ENCODE results near the gene AUH. TPM values are rescaled to one million over a fixed set of nuclear protein-coding genes. Genes with fewer than 3 reads are reported as not detected.

The AUH gene
- total RNA-seq, 1 donor from 2014 or later = 9.8 TPM

DNA sequence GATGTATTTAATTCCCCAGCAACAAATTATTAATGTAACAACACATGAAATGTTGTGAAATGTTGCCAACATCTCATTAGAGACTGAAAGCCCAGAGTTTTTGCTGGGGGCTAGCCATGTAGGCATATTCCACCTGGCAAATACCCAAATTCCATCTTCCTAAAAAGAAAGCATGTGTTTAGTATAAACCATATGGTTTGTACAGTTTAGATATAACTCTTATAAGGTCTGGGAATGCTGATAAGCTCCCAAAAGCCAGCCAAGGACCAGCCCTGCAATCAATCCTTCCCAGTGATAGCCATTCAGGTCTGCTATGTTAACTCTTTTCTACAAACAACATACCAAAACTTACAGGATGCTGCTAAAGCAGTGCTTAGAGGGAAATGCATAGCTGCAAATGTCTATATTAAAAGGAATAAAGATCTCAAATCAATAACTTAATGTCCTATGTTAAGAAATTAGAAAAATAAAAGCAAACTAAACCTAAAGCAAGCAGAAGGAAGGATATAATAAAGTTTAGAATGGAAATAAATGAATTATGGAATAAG lies 158.9 kb downstream of the AUH start:
- Histone ChIP-seq H3K27ac (ENCODE audit: low read depth, low read length) (no peak overlapping the region), H3K27me3 (ENCODE audit: insufficient read depth, low read length) (no peaks in the 10 kb centered on the region), H3K9ac (ENCODE audit: low read length) (no peak overlapping the region), H3K36me3 (ENCODE audit: insufficient read depth, low read length) (no peaks in the 10 kb centered on the region), H4K20me1 (ENCODE audit: insufficient read depth, low read length) (no peaks in the 10 kb centered on the region), H3K9me3 (ENCODE audit: insufficient read depth, low read depth, low read length) (no peaks in the 10 kb centered on the region), H3K4me2 (ENCODE audit: low read length) (no peak overlapping the region), H3K79me2 (ENCODE audit: insufficient read depth, low read length) (no peaks in the 10 kb centered on the region), H3K4me1 (ENCODE audit: insufficient read depth, low read length) (peaks cover 2% of the 10 kb centered on the region), H3K4me3 (ENCODE audit: insufficient read depth, low read depth, low read length) (no peak overlapping the region), H2AFZ (ENCODE audit: low read depth, low read length) (no peak overlapping the region)
- H3K36me3 Mint-ChIP-seq (ENCODE audit: low read depth, unreplicated experiment) = peaks cover 2% of the 10 kb centered on the region
- no peak overlapping the region for H3K27ac Mint-ChIP-seq (ENCODE audit: unreplicated experiment)
- no peak for FAIRE-seq
- H3K4me3 Mint-ChIP-seq (ENCODE audit: unreplicated experiment) = no peak overlapping the region
- no peak for DNase-seq (ENCODE audit: low read depth)
- H3K27me3 Mint-ChIP-seq (ENCODE audit: low read depth, unreplicated experiment) = no peaks in the 10 kb centered on the region
- TF ChIP-seq, protein P1, sequence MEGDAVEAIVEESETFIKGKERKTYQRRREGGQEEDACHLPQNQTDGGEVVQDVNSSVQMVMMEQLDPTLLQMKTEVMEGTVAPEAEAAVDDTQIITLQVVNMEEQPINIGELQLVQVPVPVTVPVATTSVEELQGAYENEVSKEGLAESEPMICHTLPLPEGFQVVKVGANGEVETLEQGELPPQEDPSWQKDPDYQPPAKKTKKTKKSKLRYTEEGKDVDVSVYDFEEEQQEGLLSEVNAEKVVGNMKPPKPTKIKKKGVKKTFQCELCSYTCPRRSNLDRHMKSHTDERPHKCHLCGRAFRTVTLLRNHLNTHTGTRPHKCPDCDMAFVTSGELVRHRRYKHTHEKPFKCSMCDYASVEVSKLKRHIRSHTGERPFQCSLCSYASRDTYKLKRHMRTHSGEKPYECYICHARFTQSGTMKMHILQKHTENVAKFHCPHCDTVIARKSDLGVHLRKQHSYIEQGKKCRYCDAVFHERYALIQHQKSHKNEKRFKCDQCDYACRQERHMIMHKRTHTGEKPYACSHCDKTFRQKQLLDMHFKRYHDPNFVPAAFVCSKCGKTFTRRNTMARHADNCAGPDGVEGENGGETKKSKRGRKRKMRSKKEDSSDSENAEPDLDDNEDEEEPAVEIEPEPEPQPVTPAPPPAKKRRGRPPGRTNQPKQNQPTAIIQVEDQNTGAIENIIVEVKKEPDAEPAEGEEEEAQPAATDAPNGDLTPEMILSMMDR (IDR thresholded peaks at IDR 0.05; ENCODE audit: insufficient read depth, low read depth, low read length) = no peak
- no peak for TF ChIP-seq EZH2 (IDR thresholded peaks at IDR 0.05; ENCODE audit: insufficient read depth, low read length)
- H3K4me1 Mint-ChIP-seq (ENCODE audit: low read depth, unreplicated experiment) = peaks cover 13% of the 10 kb centered on the region
- peaks cover 10% of the 10 kb centered on the region for H3K9me3 Mint-ChIP-seq (ENCODE audit: unreplicated experiment)

DNA sequence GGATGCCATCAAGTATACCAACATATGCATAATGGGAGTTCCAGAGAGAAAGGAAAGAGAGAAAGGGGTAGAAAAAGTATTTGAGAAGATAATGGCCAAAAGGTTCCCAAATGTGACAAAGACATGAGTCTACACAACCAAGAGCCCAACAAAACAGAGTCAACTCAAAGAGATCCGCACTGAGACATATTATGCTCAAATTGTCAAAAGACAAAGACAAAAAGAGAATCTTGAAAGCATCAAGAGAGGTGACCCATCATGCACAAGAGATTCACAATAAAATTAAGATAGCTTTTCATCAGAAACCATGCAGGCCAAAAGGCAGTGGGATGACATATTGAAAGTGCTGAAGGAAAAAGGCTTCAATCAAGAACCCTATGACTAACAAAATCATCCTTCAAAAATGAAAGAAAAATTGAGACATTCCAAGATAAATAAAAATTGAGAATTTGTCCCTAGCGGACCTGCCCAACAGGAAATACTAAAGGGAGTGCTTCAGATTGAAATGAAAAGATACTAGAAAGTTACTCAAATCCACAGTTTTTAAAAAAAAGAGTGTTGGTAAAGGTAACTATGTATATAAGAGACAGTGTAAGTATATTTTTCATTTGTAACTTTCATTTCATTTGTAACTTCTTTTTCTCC lies 160.9 kb downstream of the AUH start:
- H3K9me3 Mint-ChIP-seq (ENCODE audit: unreplicated experiment) = peaks cover 10% of the 10 kb centered on the region
- TF ChIP-seq, protein P1 (IDR thresholded peaks at IDR 0.05; ENCODE audit: insufficient read depth, low read depth, low read length) = no peak

More for the DNA sequence above, 160.9 kb downstream of the AUH start:
- Histone ChIP-seq H3K36me3 (ENCODE audit: insufficient read depth, low read length) (no peaks in the 10 kb centered on the region), H3K4me2 (ENCODE audit: low read length) (no peak overlapping the region), H3K9me3 (ENCODE audit: insufficient read depth, low read depth, low read length) (no peaks in the 10 kb centered on the region), H3K27me3 (ENCODE audit: insufficient read depth, low read length) (no peaks in the 10 kb centered on the region), H3K9ac (ENCODE audit: low read length) (no peak overlapping the region), H3K4me1 (ENCODE audit: insufficient read depth, low read length) (peaks cover 5% of the 10 kb centered on the region), H4K20me1 (ENCODE audit: insufficient read depth, low read length) (no peaks in the 10 kb centered on the region), H3K79me2 (ENCODE audit: insufficient read depth, low read length) (no peaks in the 10 kb centered on the region), H2AFZ (ENCODE audit: low read depth, low read length) (no peak overlapping the region), H3K4me3 (ENCODE audit: insufficient read depth, low read depth, low read length) (no peak overlapping the region), H3K27ac (ENCODE audit: low read depth, low read length) (no peak overlapping the region)
- no peak overlapping the region for H3K4me3 Mint-ChIP-seq (ENCODE audit: unreplicated experiment)
- peaks cover 2% of the 10 kb centered on the region for H3K36me3 Mint-ChIP-seq (ENCODE audit: low read depth, unreplicated experiment)
- no peak overlapping the region for H3K27ac Mint-ChIP-seq (ENCODE audit: unreplicated experiment)
- DNase-seq (ENCODE audit: low read depth) = no peak
- H3K27me3 Mint-ChIP-seq (ENCODE audit: low read depth, unreplicated experiment) = no peaks in the 10 kb centered on the region
- H3K4me1 Mint-ChIP-seq (ENCODE audit: low read depth, unreplicated experiment) = peaks cover 11% of the 10 kb centered on the region
- FAIRE-seq = no peak
